GM21529 (cell line): ENCODE results near the gene COL23A1.
"Not testable (repeated sequence)": the region's sequence is repeated elsewhere in the genome, so short reads cannot be mapped to it uniquely, and the experiment has no call there.

Experiments used
- ATAC-seq: cut with Tn5 transposase; IDR thresholded peaks from one replicate; pipeline ENCODE4 v1.9.1; 2021; ENCODE audit not compliant: unreplicated experiment

The COL23A1 gene

GRCh38 chr5:178385496-178385890 lies 204.7 kb downstream of the COL23A1 start:
- ATAC-seq: no peak

DNA sequence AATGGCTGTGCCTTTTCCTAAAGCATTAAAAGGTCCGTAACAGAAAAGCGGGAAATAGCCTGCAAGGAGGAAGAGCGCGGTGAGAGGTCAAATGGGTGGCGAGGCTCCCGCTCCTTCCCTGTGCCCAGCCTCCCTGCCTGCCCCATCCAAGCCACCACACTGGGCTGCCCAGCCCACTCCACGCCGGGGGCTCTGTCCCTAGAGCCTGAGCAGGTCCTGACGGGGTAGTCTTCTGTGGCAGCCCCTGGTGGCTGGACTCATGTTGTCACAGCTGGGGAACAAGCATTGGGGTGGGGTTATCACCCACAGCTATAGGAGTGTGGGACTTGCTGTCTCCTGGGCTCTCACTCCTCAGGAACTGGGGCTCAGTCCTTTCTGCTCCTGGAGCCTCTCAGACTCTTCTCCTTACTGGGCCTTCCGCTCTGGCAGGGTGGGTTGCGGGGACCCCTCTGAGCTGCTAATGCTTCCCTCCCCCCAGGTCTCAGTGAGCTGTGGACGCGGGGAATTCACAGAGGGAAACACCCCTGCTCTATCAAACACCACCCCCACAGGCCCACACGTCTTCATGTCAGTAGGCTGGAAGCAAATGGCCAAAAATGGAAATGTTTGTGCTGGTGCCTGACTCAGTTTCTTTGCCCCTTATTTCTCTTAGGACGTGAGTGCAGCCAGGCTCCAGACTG lies 205.2 kb downstream of the COL23A1 start:
- ATAC-seq: no peak

GRCh38 chr5:178383919-178384815 lies 206.0 kb downstream of the COL23A1 start:
- no peak for ATAC-seq

GRCh38 chr5:178383301-178383918 lies 206.8 kb downstream of the COL23A1 start:
- no peak for ATAC-seq

DNA sequence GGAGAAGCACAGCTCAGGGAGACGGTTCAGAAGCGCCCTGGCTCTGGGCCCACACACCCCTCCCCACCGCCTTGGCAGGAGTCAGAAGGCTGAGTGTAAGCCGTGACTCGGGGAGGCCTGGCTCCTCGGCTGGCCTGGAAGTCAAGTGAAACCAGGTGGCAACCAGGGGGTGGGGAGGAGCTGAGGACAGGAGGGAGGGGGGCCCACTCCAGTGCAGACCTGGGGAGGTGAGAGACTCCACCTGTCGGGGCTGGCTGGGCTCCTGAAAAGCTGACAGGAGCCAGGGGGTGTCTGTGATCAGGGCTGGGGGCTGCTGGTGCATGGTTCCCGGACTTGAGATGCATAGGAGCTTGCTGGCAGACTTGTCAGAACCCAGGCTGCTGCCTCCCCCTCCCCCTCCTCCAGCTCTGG lies 207.4 kb downstream of the COL23A1 start:
- no peak for ATAC-seq

DNA sequence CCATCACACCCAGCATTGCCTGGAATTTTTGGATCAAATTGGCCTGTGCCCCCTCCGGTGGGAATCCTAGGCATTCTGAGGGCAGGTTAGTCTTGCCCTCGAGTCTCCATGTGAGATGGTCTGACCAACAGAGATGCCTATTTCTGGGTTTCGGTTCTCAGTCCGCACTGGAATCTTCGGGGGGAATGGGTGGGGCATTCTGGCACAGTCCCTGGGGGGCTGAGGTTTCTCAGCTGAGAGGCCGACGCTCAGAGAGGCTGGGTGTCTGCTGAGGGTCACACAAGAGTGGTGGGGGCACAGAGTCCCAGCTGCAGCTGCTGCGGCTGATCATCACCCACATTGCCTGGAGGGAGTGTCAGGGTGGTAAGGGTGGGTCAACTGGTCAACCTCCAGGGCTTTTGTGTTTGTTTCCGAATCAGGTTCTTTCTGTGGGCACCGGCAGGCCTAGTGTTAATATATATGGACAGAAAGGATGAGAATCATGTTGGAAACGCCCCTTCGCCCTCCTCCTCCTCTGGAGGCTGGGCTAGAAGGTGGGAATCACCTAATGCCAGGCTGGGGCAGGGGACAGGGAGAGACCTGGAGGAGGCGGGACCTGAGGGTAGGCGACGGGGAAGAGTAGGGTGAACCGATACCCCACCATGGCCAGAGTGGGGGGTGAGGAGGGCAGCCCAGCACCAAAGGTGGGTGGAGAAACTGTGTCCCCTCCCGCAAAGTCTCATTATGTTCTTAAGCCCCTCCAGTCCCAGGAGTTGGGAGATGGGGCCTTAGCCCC lies 208.1 kb downstream of the COL23A1 start:
- no peak for ATAC-seq

- no peak for ATAC-seq
Measured at GRCh38 chr5:178381206-178381605, 209.0 kb downstream of the COL23A1 start.

DNA sequence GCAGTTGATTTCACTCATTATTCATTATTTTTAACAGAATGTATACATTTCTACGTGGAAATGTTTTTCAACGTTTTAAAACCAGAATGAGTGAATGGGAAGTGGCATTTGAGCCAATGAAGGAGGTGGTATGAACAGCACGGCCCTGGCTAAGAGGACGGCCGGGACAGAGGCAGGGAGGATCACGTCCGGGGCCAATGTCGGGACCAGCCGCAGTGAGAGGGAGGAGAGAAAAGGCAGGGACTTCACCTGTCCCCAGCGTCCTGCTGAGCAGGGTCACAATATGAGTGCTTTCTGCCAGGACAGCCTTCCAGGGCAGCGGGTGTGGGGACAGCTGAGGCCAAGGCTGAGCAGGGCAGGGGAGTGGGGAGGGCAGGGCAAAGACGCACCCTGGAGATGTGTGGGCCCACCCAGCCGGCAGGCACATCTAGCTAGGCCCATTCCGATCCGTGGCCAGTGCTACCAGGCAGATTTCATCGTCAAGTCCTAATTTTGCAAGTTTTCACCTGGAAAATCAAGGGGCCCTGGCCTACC lies 209.6 kb downstream of the COL23A1 start:
- ATAC-seq: no peak

DNA sequence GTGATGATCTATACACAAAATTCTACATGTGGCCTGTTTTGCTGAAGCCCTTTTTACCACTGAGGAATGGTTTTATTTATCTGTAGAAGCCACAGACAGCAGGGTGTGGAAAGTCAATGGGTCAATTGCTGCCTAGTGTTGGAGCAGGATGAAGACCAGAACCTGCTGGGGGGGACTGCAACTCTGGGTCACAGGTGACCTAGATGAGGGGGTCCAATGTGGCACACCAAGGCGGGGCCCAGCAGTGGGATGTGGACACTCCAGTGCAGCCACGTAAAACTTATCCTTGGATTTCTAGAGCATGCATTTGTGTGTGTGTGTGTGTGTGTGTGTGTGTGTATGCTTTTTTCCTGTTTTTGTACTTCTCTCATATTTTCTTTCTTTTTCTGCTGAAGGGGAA lies 210.1 kb downstream of the COL23A1 start:
- ATAC-seq: no peak

DNA sequence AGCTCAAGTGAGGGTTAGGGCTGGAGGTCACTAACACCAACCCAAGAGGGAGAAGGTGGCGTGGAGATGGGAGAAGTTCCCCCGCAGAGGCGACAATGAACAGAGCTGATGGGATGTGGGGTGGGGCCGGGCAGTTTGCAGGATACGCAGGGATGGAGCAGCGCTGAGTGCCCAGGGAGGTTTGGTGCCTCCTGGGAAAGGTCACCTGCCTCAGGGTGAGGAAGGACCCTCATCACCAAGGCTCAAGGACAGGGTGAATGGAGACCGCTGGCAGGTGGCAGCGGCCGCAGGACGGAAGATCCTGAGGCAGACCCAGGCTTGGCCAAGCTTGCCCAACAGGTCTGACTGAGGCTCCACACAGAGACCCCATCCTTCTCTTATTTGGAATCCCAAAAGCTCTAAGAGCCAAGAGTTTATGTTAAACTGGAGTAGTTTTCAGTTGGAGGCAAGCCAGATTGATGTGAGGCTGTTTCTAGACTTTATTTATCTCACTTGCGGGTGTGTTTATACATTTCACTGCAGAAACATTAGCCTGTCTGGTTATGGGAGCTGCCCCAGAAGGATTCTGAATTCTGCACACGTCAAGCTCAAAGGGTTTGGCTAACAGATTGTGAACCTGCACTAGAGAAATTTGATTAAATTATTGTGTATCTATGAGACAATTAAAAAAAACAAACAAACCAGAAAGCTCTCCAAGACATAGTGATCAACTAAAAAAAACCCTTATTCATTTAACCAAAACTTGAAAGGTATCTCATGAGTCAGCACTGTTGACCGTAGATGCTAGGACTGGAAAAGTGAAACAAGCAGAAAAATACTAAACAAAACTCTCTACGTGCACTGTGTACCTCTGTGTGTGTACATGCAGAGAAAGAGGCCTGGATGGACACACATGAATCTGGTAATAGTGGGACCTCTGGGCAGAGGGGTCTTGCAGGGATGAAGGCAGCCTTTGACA lies 211.4 kb downstream of the COL23A1 start:
- ATAC-seq: no peak

DNA sequence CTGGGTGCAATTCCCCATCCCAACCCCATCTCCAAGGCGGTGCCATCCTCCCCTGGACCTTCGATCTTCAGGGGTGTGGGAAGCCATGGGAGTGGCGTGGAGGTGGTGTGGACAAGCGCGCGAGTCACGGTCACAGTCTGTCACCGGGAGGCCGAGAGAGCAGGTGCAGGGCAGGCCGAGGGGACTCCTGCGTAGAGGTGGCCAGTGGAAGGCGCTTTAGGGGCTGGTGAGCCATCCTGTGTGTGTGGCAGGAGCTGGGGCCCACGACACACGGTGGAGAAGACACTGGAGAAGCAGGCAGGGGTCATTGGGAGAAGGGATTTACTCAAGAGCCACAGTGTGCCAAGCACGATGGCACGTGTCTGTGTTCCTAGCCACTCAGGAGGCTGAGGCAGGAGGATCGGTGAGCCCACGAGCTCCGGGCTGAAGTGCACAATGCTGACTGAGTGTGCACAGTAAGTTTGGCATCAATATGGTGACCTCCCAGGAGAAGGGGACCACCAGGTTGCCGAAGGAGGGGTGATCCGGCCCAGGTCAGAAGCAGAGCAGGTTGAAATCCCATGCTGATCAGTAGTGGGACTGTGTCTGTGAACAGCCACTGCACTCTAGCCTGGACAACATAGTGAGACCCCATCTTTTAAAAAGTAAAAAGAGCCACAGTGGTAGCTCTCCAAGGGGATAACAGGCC lies 212.5 kb downstream of the COL23A1 start:
- ATAC-seq: no peak

GRCh38 chr5:178376921-178377582 lies 213.1 kb downstream of the COL23A1 start:
- no peak for ATAC-seq

DNA sequence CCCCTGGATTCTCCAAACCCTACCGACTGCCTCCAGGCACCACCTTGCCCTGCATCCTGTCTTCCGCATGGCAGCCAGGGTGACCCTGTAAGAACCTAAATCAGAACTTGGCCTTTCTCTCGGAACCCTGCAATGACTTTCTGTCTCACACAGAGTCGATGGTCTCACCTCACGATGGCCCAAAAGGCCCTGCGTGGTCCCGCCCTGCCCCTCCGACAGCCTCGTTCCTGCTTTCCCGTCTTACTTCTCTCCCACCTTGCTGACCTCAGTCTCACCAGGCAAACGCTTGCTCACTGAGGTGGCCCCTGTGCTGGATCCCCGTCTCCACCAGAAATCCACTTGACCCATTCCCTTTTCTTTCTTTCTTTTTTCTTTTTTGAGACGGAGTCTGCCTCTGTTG lies 214.8 kb downstream of the COL23A1 start:
- ATAC-seq: no peak

GRCh38 chr5:178373711-178374110 lies 216.5 kb downstream of the COL23A1 start:
- ATAC-seq: no peak

DNA sequence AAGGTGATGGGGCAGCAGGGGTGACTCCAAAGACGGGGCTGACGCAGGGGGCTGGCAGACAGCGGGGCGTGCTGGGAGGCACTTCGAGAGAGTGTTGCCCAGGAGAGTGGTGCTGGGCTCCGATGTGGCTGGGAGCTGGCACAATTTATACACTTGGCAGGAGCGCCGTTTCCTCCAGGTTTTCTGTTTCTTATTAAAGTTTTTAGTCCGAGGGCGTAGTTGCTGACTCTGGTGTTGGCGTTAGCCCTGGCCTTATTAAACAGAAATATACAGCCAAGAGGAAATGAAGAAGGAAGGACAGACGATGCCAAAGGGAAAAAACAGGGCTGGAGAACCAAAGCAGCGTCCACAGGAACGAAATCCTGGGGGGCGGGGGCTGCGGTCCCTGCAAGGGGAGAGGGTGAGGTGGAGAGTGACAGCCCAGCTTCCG lies 218.0 kb downstream of the COL23A1 start:
- ATAC-seq: no peak

GRCh38 chr5:178371362-178372111 lies 218.7 kb downstream of the COL23A1 start:
- ATAC-seq: no peak

DNA sequence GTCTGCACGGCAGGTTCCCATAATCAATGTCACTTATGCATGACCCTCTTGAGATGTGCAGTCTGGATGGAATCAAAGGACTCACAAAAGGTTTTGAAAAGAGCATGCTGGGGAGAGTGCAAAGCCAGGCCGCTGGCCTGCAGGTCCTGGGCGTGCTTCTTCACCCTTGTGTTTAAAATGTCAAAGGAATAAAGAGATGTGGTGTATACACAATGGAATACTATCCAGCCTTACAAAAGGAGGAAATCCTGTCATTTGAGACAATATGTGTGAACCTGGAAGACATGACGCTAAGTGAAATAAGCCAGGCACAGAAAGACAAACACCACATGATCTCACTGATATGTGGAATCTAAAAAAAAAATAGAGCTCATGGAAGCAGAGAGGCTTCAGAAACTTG lies 220.1 kb downstream of the COL23A1 start:
- ATAC-seq: no peak

GRCh38 chr5:178369469-178369868 lies 220.7 kb downstream of the COL23A1 start:
- not testable (repeated sequence) for ATAC-seq
